Neural cell (in vitro differentiated cells): ENCODE results near the gene DDHD1.

Experiments used
- EP300 ChIP-seq: fragments of 450-650 bp; conservative IDR thresholded peaks from 2 replicates; pipeline ENCODE4 v1.6.1; 2014; ENCODE audit warnings: antibody characterized with exemption, mild to moderate bottlenecking, moderate library complexity; ENCODE audit not compliant: poor library complexity, severe bottlenecking
- EZH2 ChIP-seq: fragments of 200-600, 300-800 bp; shearing (Covaris generic), sonication (generic); IDR thresholded peaks from 2 replicates; pipeline ENCODE4 v1.6.1; 2014; ENCODE audit warnings: antibody characterized with exemption, low read length, borderline replicate concordance, mild to moderate bottlenecking; ENCODE audit not compliant: insufficient read depth, poor library complexity, severe bottlenecking
- POLR2AphosphoS5 ChIP-seq: IDR thresholded peaks from 2 replicates; pipeline ENCODE4 v1.6.1; 2012
- RAD21 ChIP-seq: fragments of 450-650 bp; conservative IDR thresholded peaks from 2 replicates; pipeline ENCODE4 v1.6.1; 2014; ENCODE audit warnings: antibody characterized with exemption, mild to moderate bottlenecking, moderate library complexity
- REST ChIP-seq: IDR thresholded peaks from 2 replicates; pipeline ENCODE4 v1.6.1; 2012; ENCODE audit warnings: borderline replicate concordance
- SMC3 ChIP-seq: fragments of 450-650 bp; conservative IDR thresholded peaks from 2 replicates; pipeline ENCODE4 v1.6.1; 2014; ENCODE audit warnings: antibody characterized with exemption, mild to moderate bottlenecking, moderate library complexity; ENCODE audit not compliant: poor library complexity
- TAF1 ChIP-seq: IDR thresholded peaks from 2 replicates; pipeline ENCODE4 v1.6.1; 2012; ENCODE audit warnings: low read depth
- TF ChIP-seq, protein P1 (sequence below): fragments of 450-650 bp; IDR thresholded peaks from 2 replicates; pipeline ENCODE4 v1.5.1; 2014; ENCODE audit warnings: antibody characterized with exemption, mild to moderate bottlenecking, moderate library complexity; ENCODE audit not compliant: poor library complexity, severe bottlenecking

- no peak for TF ChIP-seq RAD21
- TF ChIP-seq, protein P1, sequence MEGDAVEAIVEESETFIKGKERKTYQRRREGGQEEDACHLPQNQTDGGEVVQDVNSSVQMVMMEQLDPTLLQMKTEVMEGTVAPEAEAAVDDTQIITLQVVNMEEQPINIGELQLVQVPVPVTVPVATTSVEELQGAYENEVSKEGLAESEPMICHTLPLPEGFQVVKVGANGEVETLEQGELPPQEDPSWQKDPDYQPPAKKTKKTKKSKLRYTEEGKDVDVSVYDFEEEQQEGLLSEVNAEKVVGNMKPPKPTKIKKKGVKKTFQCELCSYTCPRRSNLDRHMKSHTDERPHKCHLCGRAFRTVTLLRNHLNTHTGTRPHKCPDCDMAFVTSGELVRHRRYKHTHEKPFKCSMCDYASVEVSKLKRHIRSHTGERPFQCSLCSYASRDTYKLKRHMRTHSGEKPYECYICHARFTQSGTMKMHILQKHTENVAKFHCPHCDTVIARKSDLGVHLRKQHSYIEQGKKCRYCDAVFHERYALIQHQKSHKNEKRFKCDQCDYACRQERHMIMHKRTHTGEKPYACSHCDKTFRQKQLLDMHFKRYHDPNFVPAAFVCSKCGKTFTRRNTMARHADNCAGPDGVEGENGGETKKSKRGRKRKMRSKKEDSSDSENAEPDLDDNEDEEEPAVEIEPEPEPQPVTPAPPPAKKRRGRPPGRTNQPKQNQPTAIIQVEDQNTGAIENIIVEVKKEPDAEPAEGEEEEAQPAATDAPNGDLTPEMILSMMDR, result no peak
- TF ChIP-seq EP300, result no peak
- no peak for TF ChIP-seq SMC3
- TF ChIP-seq POLR2AphosphoS5, result no peak
- no peak for TF ChIP-seq EZH2
- TF ChIP-seq TAF1, result no peak
- no peak for TF ChIP-seq REST
Measured at GRCh38 chr14:53106768-53107167, 46.4 kb downstream of the DDHD1 start.
